Sigmoid colon (tissue), 7 donors: ENCODE measurements around the gene RPN2. TPM values are rescaled to one million over a fixed set of nuclear protein-coding genes. Genes with fewer than 3 reads are reported as not detected.

Source experiments
- DNase-seq: peaks from one replicate; pipeline ENCODE4 v3.0.0-alpha.2; 2019
- H3K27ac ChIP-seq, 4 donors: fragments of 200-600 bp; sonication (generic); one replicate each; pipeline ENCODE4 v1.5.1; 2016 to 2019; ENCODE audit warnings: mild to moderate bottlenecking in 1 of 4
- H3K27me3 ChIP-seq, 3 donors: fragments of 200-600 bp; sonication (generic); one replicate each; pipeline ENCODE4 v1.5.1; 2019; ENCODE audit warnings: mild to moderate bottlenecking in 1 of 3
- H3K36me3 ChIP-seq, 4 donors: fragments of 200-600 bp; sonication (generic); one replicate each; pipeline ENCODE4 v1.5.1; 2016 to 2019
- H3K4me1 ChIP-seq, 4 donors: fragments of 200-600 bp; sonication (generic); one replicate each; pipeline ENCODE4 v1.5.1; 2017 to 2019
- H3K4me3 ChIP-seq, 4 donors: fragments of 200-600 bp; sonication (generic); one replicate each; pipeline ENCODE4 v1.5.1; 2017 to 2019; ENCODE audit warnings: mild to moderate bottlenecking in 2 of 4, moderate library complexity in 1 of 4
- H3K9me3 ChIP-seq, 4 donors: fragments of 200-600 bp in 3 of 4; sonication (generic) in 3 of 4; one replicate each; pipeline versions ENCODE4 v1.5.1 to v1.6.1; 2013 to 2019
- EP300 ChIP-seq, 4 donors: sonication (generic); formaldehyde crosslinking; IDR thresholded peaks; one replicate each; pipeline ENCODE4 v1.6.1; 2017; ENCODE audit warnings: antibody characterized with exemption in 4 of 4
- POLR2A ChIP-seq, 2 donors: fragments of 450-650 bp; IDR thresholded peaks; one replicate each; pipeline ENCODE4 v1.6.1; 2016; ENCODE audit warnings: antibody characterized with exemption in 2 of 2, mild to moderate bottlenecking in 2 of 2, moderate library complexity in 2 of 2
- POLR2AphosphoS5 ChIP-seq, 4 donors: sonication (generic); formaldehyde crosslinking; IDR thresholded peaks; one replicate each; pipeline ENCODE4 v1.6.1; 2017; ENCODE audit warnings: antibody characterized with exemption in 4 of 4
- WGBS, 2 donors: extraction: QIAGEN DNeasy Blood & Tissue Kit; methylation state at CpG; one replicate each; pipeline ENCODE4 v1.1.7; 2013; 5-methylcytosine and 5-hydroxymethylcytosine counted together
- intact Hi-C: fragments of 100-400 bp; cut with DNase I; formaldehyde crosslinking; loops from one replicate; pipeline ENCODE4 v1.15.1; 2023
- polyA plus RNA-seq, 3 donors: library from polyadenylated mRNA; stranded (reverse); fragments of 200-250 nt; gene quantifications; one replicate each; pipeline ENCODE4 v1.2.3, GENCODE V29; 2013
- total RNA-seq, 4 donors: library from RNA; depleted of rRNA; stranded (reverse); fragments of >200 nt; gene quantifications; one replicate each; pipeline ENCODE4 v1.1.0, GENCODE V29; 2016
- TF ChIP-seq, protein P1 (sequence below), 4 experiments: fragments of 450-650 bp in 3 of 4; fragments of 200-600 bp in 1 of 4; IDR thresholded peaks; one replicate each; pipeline ENCODE4 v1.5.1; 2016 to 2019; ENCODE audit warnings: antibody characterized with exemption in 4 of 4, mild to moderate bottlenecking in 3 of 4, moderate library complexity in 2 of 4
- donor health status: healthy with polysubstance abuse.
- donor health status: Bipolar disorder and iron deficiency.
- donor health status: healthy.

RPN2 gene
- total and polyA plus RNA-seq, 7 donors: 21.6 to 142 (median 72.8) TPM

GRCh38 chr20:37161830-37162549 lies 17.1 kb upstream of the RPN2 start:
- Histone ChIP-seq H3K9me3 (no peaks in the 10 kb centered on the region), H3K4me1 (no peaks in the 10 kb centered on the region), H3K4me3 (no peak overlapping the region), H3K27me3 (no peaks in the 10 kb centered on the region), H3K27ac (no peak overlapping the region), H3K36me3 (peaks cover 0 to 5% (median 0%) of the 10 kb centered on the region in 4 donors)
- no peak for DNase-seq
- intact Hi-C loops: no loop called here
- WGBS, 2 donors: 78 to 84% methylated on average over 12 of the region's 12 CpGs
- TF ChIP-seq, protein P1, sequence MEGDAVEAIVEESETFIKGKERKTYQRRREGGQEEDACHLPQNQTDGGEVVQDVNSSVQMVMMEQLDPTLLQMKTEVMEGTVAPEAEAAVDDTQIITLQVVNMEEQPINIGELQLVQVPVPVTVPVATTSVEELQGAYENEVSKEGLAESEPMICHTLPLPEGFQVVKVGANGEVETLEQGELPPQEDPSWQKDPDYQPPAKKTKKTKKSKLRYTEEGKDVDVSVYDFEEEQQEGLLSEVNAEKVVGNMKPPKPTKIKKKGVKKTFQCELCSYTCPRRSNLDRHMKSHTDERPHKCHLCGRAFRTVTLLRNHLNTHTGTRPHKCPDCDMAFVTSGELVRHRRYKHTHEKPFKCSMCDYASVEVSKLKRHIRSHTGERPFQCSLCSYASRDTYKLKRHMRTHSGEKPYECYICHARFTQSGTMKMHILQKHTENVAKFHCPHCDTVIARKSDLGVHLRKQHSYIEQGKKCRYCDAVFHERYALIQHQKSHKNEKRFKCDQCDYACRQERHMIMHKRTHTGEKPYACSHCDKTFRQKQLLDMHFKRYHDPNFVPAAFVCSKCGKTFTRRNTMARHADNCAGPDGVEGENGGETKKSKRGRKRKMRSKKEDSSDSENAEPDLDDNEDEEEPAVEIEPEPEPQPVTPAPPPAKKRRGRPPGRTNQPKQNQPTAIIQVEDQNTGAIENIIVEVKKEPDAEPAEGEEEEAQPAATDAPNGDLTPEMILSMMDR (IDR thresholded peaks at IDR 0.05): no peak
- TF ChIP-seq EP300 (IDR thresholded peaks at IDR 0.05): no peak
- no peak for TF ChIP-seq POLR2AphosphoS5 (IDR thresholded peaks at IDR 0.05)
- TF ChIP-seq POLR2A (IDR thresholded peaks at IDR 0.05): no peak

GRCh38 chr20:37162646-37163045 lies 16.5 kb upstream of the RPN2 start:
- no peaks in the 10 kb centered on the region for H3K27me3 ChIP-seq
- H3K4me1 ChIP-seq: no peaks in the 10 kb centered on the region
- DNase-seq: no peak
- 83 to 87% methylated on average over 6 of the region's 6 CpGs for WGBS, 2 donors
- peaks cover 0 to 11% (median 0%) of the 10 kb centered on the region in 4 donors for H3K36me3 ChIP-seq
- H3K9me3 ChIP-seq: no peaks in the 10 kb centered on the region
- intact Hi-C loops: no loop called here
- no peak overlapping the region for H3K27ac ChIP-seq
- TF ChIP-seq, protein P1 (IDR thresholded peaks at IDR 0.05): no peak
- no peak for TF ChIP-seq POLR2AphosphoS5 (IDR thresholded peaks at IDR 0.05)
- TF ChIP-seq EP300 (IDR thresholded peaks at IDR 0.05): no peak
- no peak for TF ChIP-seq POLR2A (IDR thresholded peaks at IDR 0.05)
- H3K4me3 ChIP-seq: no peak overlapping the region

DNA sequence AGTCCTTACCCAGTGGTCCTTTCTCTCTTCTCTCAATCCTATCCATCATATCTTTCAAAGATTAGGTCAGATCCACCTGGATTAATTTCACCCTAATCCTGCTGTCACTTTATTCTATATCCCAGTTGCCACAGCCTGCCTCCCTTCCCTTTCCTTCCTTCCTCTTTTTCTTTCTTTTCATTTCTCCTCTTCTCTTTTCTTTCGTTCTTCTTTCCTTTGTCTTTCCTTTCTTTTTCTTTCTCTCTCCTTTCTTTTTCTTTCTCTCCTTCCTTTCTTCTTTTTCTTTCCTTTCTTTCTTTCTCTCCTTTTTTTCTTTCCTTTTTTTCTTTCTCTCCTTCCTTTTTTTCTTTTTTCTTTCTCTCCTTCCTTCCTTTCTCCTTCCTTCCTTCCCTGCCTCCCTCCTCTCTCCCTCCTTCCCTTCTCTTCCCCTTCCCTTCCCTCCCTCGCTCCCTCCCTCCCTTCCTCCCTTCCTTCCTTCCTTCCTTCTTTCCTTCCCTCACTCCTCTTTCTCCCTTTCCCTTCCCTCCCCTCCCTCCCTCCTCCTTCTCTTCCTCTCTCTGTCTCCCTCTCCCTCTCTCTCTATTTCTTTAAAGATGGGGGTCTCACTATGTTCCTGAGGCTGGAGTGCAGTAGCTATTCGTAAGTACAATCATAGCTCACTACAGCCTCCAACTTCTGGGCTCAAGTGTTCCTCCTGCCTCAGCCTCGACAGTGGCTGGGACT lies 15.1 kb upstream of the RPN2 start:
- no peaks in the 10 kb centered on the region for H3K4me1 ChIP-seq
- no peaks in the 10 kb centered on the region for H3K27me3 ChIP-seq
- H3K27ac ChIP-seq: no peak overlapping the region
- H3K4me3 ChIP-seq: no peak overlapping the region
- intact Hi-C loops: no loop called here
- H3K36me3 ChIP-seq: peaks cover 0 to 16% (median 0%) of the 10 kb centered on the region in 4 donors
- no peaks in the 10 kb centered on the region for H3K9me3 ChIP-seq
- WGBS, 2 donors: 83 to 91% methylated on average over 4 of the region's 4 CpGs
- TF ChIP-seq POLR2A (IDR thresholded peaks at IDR 0.05) (no peak), EP300 (IDR thresholded peaks at IDR 0.05) (no peak), POLR2AphosphoS5 (IDR thresholded peaks at IDR 0.05) (no peak)
- TF ChIP-seq, protein P1 (IDR thresholded peaks at IDR 0.05): no peak
- DNase-seq: no peak

DNA sequence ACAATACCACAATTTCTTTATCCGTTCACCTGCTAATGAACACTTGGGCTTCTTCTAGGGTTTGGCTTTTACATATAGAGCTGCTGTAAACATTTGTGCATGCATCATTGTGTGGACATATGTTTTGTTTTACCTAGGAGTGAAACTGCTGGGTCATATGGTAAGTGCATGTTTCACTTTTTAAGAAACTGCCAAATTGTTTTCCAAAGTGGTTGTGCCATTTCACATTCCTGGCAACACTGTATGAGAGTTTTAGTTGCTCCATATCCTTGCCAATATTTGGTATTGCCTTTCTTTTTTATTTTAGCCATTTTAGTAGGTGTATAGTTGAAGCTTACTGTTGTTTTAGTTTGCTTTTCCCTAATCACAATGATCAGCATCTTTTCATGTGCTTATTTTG lies 14.1 kb upstream of the RPN2 start:
- Histone ChIP-seq H3K4me1 (no peaks in the 10 kb centered on the region), H3K9me3 (no peaks in the 10 kb centered on the region), H3K4me3 (no peak overlapping the region), H3K36me3 (peaks cover 0 to 16% (median 0%) of the 10 kb centered on the region in 4 donors), H3K27me3 (no peaks in the 10 kb centered on the region), H3K27ac (no peak overlapping the region)
- DNase-seq: no peak
- intact Hi-C loops: no loop called here
- TF ChIP-seq POLR2AphosphoS5 (IDR thresholded peaks at IDR 0.05) (no peak), POLR2A (IDR thresholded peaks at IDR 0.05) (no peak), EP300 (IDR thresholded peaks at IDR 0.05) (no peak)
- TF ChIP-seq, protein P1 (IDR thresholded peaks at IDR 0.05): no peak
- WGBS, 2 donors: 96% methylated on average over 1 of the region's 1 CpG
